Left cardiac atrium (tissue), 4 donors: ENCODE results near the gene MTLN. TPM values are rescaled to one million over a fixed set of nuclear protein-coding genes. Genes with fewer than 3 reads are reported as not detected.
"Not testable (repeated sequence)": the region's sequence is repeated elsewhere in the genome, so short reads cannot be mapped to it uniquely, and the experiment has no call there.

ENCODE experiments used
- ATAC-seq, 2 donors: fragments of 200-7000 bp; cut with Tn5 transposase; one replicate each; pipeline ENCODE4 v1.9.1; 2020; ENCODE audit warnings: mild to moderate bottlenecking in 2 of 2, moderate library complexity in 2 of 2
- DNase-seq: peaks from one replicate; pipeline ENCODE4 v3.0.0-alpha.2; 2020
- intact Hi-C, 2 donors: fragments of 100-400 bp; cut with DNase I; formaldehyde crosslinking; loops; one replicate each; pipeline versions ENCODE4 v1.14.1 to v1.15.1; 2022 to 2023
- long read RNA-seq: library from polyadenylated mRNA; unstranded; transcript quantifications from one replicate; pipeline ENCODE4 v2.0.0, GENCODE V29; 2021
- total RNA-seq, 2 donors: library from RNA; stranded (reverse); fragmentation: NEBNext Ultra II Directional; extraction: Animal tissue kit (Norgen Biotek cat#: 25700); gene quantifications; one replicate each; pipeline ENCODE4 v1.2.1, GENCODE V29; 2021
- donor health status: DM: no; HTN: yes; CAD: no.
- donor health status: DM: no; HTN: yes; CAD: no; lungs with severe emphysema.
- donor health status: DM: yes; HTN: yes; CAD: no.
- donor health status: Dilated cardiomyopathy.

The MTLN gene
- 100 to 1,000 TPM in 1 of 2 donors, 10 to 100 TPM in 1; 99.9 to 133 TPM for total RNA-seq
- long read RNA-seq, transcript MTLN-203 (2 exons, 441 nt) = major isoform, 7 of 7 reads
- long read RNA-seq, partial matches to known transcripts = 0 of 7 reads
- long read RNA-seq, other reads (novel, unspliced or antisense) = 0 of 7 reads

GRCh38 chr2:110211938-110212858 lies at the start of gene MTLN:
TSS of gene MTLN (minus strand) at chr2:110212547. CDS start at chr2:110212525, 22 bp downstream.
- intact Hi-C loops = no loop called here
- DNase-seq (peak; percentile 72), ATAC-seq (peak; percentile 95)

- intact Hi-C loops, ATAC-seq, DNase-seq: not testable (repeated sequence)
These were observed 49.6 kb upstream of the MTLN start for GRCh38 chr2:110261910-110262309.

- DNase-seq = peak; percentile 15
- intact Hi-C loops = not testable (repeated sequence)
These were observed 35.9 kb upstream of the MTLN start for GRCh38 chr2:110248081-110248795.

GRCh38 chr2:110245488-110246435 lies 33.4 kb upstream of the MTLN start:
- DNase-seq, intact Hi-C loops: not testable (repeated sequence)
- peak; percentile 80 to 82 for ATAC-seq

More at GRCh38 chr2:110248081-110248795, 35.9 kb upstream of the MTLN start:
- ATAC-seq = peak; percentile 44 to 73

- ATAC-seq, intact Hi-C loops, DNase-seq: not testable (repeated sequence)
These were observed 30.9 kb upstream of the MTLN start for GRCh38 chr2:110243283-110243682.

GRCh38 chr2:110234514-110234913 lies 22.2 kb upstream of the MTLN start:
- ATAC-seq, DNase-seq, intact Hi-C loops: not testable (repeated sequence)

- ATAC-seq, intact Hi-C loops, DNase-seq: not testable (repeated sequence)
These were observed 17.5 kb upstream of the MTLN start for GRCh38 chr2:110229886-110230285.

GRCh38 chr2:110222626-110223025 lies 10.3 kb upstream of the MTLN start:
- DNase-seq, intact Hi-C loops, ATAC-seq: not testable (repeated sequence)

GRCh38 chr2:110221938-110222337 lies 9.6 kb upstream of the MTLN start:
- DNase-seq (no peak), ATAC-seq (no peak)
- intact Hi-C loops = no loop called here

GRCh38 chr2:110220190-110220564 lies 7.8 kb upstream of the MTLN start:
- ATAC-seq (no peak), DNase-seq (no peak)
- intact Hi-C loops = no loop called here

- DNase-seq (no peak), ATAC-seq (no peak)
- intact Hi-C loops = no loop called here
These were observed 7.3 kb upstream of the MTLN start for GRCh38 chr2:110219496-110220189.

- intact Hi-C loops, ATAC-seq, DNase-seq: not testable (repeated sequence)
These were observed 6.5 kb upstream of the MTLN start for GRCh38 chr2:110218889-110219288.

- no peak for DNase-seq
- ATAC-seq = no peak
- intact Hi-C loops = no loop called here
These were observed 4.5 kb upstream of the MTLN start for GRCh38 chr2:110216803-110217202.

- intact Hi-C loops = no loop called here
- DNase-seq (no peak), ATAC-seq (no peak)
These were observed 3.9 kb upstream of the MTLN start for GRCh38 chr2:110216199-110216598.

GRCh38 chr2:110215566-110216158 lies 3.3 kb upstream of the MTLN start:
- intact Hi-C loops = no loop called here
- no peak for ATAC-seq
- no peak for DNase-seq

GRCh38 chr2:110215091-110215490 lies 2.7 kb upstream of the MTLN start:
- no peak for DNase-seq

GRCh38 chr2:110213522-110213921 lies 1.2 kb upstream of the MTLN start:
- DNase-seq, ATAC-seq, intact Hi-C loops: not testable (repeated sequence)

More at GRCh38 chr2:110215091-110215490, 2.7 kb upstream of the MTLN start:
- no peak for ATAC-seq
- intact Hi-C loops = no loop called here
